Heart right ventricle (tissue), 16 donors: ENCODE results near the gene PTPRN2. TPM values are rescaled to one million over a fixed set of nuclear protein-coding genes. Genes with fewer than 3 reads are reported as not detected.

ENCODE experiments used
- ATAC-seq, 8 donors: fragments of 200-7000 bp; cut with Tn5 transposase; one replicate each; pipeline ENCODE4 v1.9.1; 2020; ENCODE audit warnings: mild to moderate bottlenecking in 8 of 8, moderate library complexity in 8 of 8, moderate number of reproducible peaks in 1 of 8
- DNase-seq, 2 donors: peaks; one replicate each; pipeline ENCODE4 v3.0.0-alpha.2; 2020
- H3K27ac ChIP-seq, 10 donors: fragments of 200-600 bp; sonication (generic) in 2 of 10; one replicate each; pipeline versions ENCODE4 v1.5.0 to v1.8.0; 2020 to 2022; ENCODE audit warnings: mild to moderate bottlenecking in 3 of 10
- H3K27me3 ChIP-seq, 7 donors: fragments of 200-600 bp; one replicate each; pipeline ENCODE4 v1.8.0; 2021 to 2022; ENCODE audit warnings: mild to moderate bottlenecking in 2 of 7
- H3K36me3 ChIP-seq, 9 donors: fragments of 200-600 bp; sonication (generic) in 1 of 9; one replicate each; pipeline versions ENCODE4 v1.5.0 to v1.8.0; 2020 to 2022; ENCODE audit warnings: mild to moderate bottlenecking in 2 of 9
- H3K4me1 ChIP-seq, 9 donors: fragments of 200-600 bp; sonication (generic) in 1 of 9; one replicate each; pipeline versions ENCODE4 v1.5.0 to v1.8.0; 2020 to 2022; ENCODE audit warnings: mild to moderate bottlenecking in 4 of 9
- H3K4me3 ChIP-seq, 10 donors: fragments of 200-600 bp; sonication (generic) in 2 of 10; one replicate each; pipeline versions ENCODE4 v1.5.0 to v1.8.0; 2020 to 2022; ENCODE audit warnings: mild to moderate bottlenecking in 7 of 10, moderate library complexity in 2 of 10
- H3K9me3 ChIP-seq, 11 donors: fragments of 200-600 bp in 10 of 11; sonication (generic) in 2 of 11; one replicate each; pipeline versions ENCODE4 v1.5.0 to v1.8.0; 2013 to 2022; ENCODE audit warnings: mild to moderate bottlenecking in 2 of 11, control low read depth in 1 of 11, moderate library complexity in 1 of 11
- CTCF ChIP-seq, 9 donors: fragments of 200-600 bp; sonication (generic) in 2 of 9; IDR thresholded peaks; one replicate each; pipeline versions ENCODE4 v1.5.0 to v1.8.0; 2021 to 2022; ENCODE audit warnings: antibody characterized with exemption in 9 of 9, mild to moderate bottlenecking in 5 of 9, moderate library complexity in 1 of 9
- WGBS, 2 donors: extraction: QIAGEN DNeasy Blood & Tissue Kit; methylation state at CpG; one replicate each; pipeline ENCODE4 v1.1.7; 2013; ENCODE audit warnings: inconsistent platforms in 1 of 2; 5-methylcytosine and 5-hydroxymethylcytosine counted together
- intact Hi-C, 10 donors: fragments of 100-400 bp; cut with DNase I; formaldehyde crosslinking; loops; one replicate each; pipeline versions ENCODE4 v1.11.1 to v1.14.2; 2022
- polyA plus RNA-seq, 2 donors: library from polyadenylated mRNA; stranded (reverse); fragments of 200-250 nt; gene quantifications; one replicate each; pipeline ENCODE4 v1.2.3, GENCODE V29; 2013
- total RNA-seq, 10 donors: library from RNA; stranded (reverse); fragmentation: NEBNext Ultra II Directional in 3 of 10; extraction: Animal tissue kit (Norgen Biotek cat#: 25700) in 3 of 10; gene quantifications; one replicate each; pipeline versions ENCODE4 v1.2.1 to v1.2.4, GENCODE V29; 2021 to 2023
- donor health status: Arrhythmogenic right ventricular cardiomyopathy.
- donor health status: ischemic (EF 13 %, LVEDD 7.1; RV severe dilation, severe dysfunction).
- donor health status: healthy with polysubstance abuse.
- donor health status: DM: no; HTN: yes; CAD: no.
- donor health status: DM: no; HTN: no; CAD: no.
- donor health status: ischemic (EF 25% LVEDD 6.9; RV normal size, moderate dysfunction).
- donor health status: ischemic (EF 25% LVEDD 5.7; RV mildly dilated, moderate dysfunction).
- donor health status: healthy.
- donor health status: DM: yes; HTN: yes; CAD: no.
- donor health status: Ischemic cardiomyopathy.
- donor health status: ischemic (EF 35%, LVEDD 5.7; RV mildly dilated, moderate dysfunction).
- donor health status: nonischemic (EF 11% LVEDD 7.7; RV severe dilation, severe dysfunction).
- donor health status: DM: yes; HTN: yes; CAD: no.
- donor health status: PGD.
- donor health status: ischemic (EF 29% LVEDD 5.4; RV normal size, mild dysfunction).
- donor health status: nonischemic (EF 23%, LVEDD 6.1; RV moderate dilation, normal function).

Gene PTPRN2
- total and polyA plus RNA-seq, 12 donors: 0.82 to 1.8 (median 1.3) TPM

GRCh38 chr7:158066085-158066484 lies 521.5 kb downstream of the PTPRN2 start:
- TF ChIP-seq CTCF (IDR thresholded peaks at IDR 0.05): no peak
- Histone ChIP-seq H3K9me3 (peaks cover 0 to 13% (median 0%) of the 10 kb centered on the region in 11 donors), H3K27me3 (peaks cover 0 to 27% (median 0%) of the 10 kb centered on the region in 7 donors), H3K27ac (no peak overlapping the region), H3K4me3 (no peak overlapping the region), H3K4me1 (no peaks in the 10 kb centered on the region), H3K36me3 (no peaks in the 10 kb centered on the region)
- ATAC-seq: no peak
- no peak for DNase-seq
- intact Hi-C loops: no loop called here
- 80 to 92% methylated on average over 4 of the region's 4 CpGs for WGBS, 2 donors

- ATAC-seq: no peak
- Histone ChIP-seq H3K27me3 (peaks cover 0 to 27% (median 0%) of the 10 kb centered on the region in 7 donors), H3K9me3 (peaks cover 0 to 21% (median 0%) of the 10 kb centered on the region in 11 donors), H3K27ac (no peak overlapping the region), H3K36me3 (no peaks in the 10 kb centered on the region), H3K4me3 (no peak overlapping the region), H3K4me1 (no peaks in the 10 kb centered on the region)
- TF ChIP-seq CTCF (IDR thresholded peaks at IDR 0.05): no peak
- WGBS, 2 donors: 83% methylated on average over 12 of the region's 12 CpGs
- no peak for DNase-seq
- intact Hi-C loops: no loop called here
Observed at GRCh38 chr7:158065340-158065739, 522.3 kb downstream of the PTPRN2 start.

GRCh38 chr7:158064631-158065030 lies 523.0 kb downstream of the PTPRN2 start:
- Histone ChIP-seq H3K27me3 (peaks cover 0 to 27% (median 0%) of the 10 kb centered on the region in 7 donors), H3K4me3 (no peak overlapping the region), H3K9me3 (peaks cover 0 to 21% (median 0%) of the 10 kb centered on the region in 11 donors), H3K4me1 (no peaks in the 10 kb centered on the region), H3K27ac (no peak overlapping the region), H3K36me3 (no peaks in the 10 kb centered on the region)
- intact Hi-C loops: no loop called here
- DNase-seq (no peak), ATAC-seq (no peak)
- 78 to 82% methylated on average over 4 of the region's 4 CpGs for WGBS, 2 donors
- no peak for TF ChIP-seq CTCF (IDR thresholded peaks at IDR 0.05)

GRCh38 chr7:158063850-158064610 lies 523.6 kb downstream of the PTPRN2 start:
- DNase-seq (no peak), ATAC-seq (no peak)
- H3K27ac ChIP-seq: no peak overlapping the region

More at GRCh38 chr7:158063850-158064610, 523.6 kb downstream of the PTPRN2 start:
- TF ChIP-seq CTCF (IDR thresholded peaks at IDR 0.05): no peak
- H3K4me3 ChIP-seq: no peak overlapping the region
- no peaks in the 10 kb centered on the region for H3K4me1 ChIP-seq
- H3K27me3 ChIP-seq: peaks cover 0 to 25% (median 0%) of the 10 kb centered on the region in 7 donors
- H3K36me3 ChIP-seq: no peaks in the 10 kb centered on the region
- intact Hi-C loops: no loop called here
- peaks cover 0 to 21% (median 0%) of the 10 kb centered on the region in 11 donors for H3K9me3 ChIP-seq
- WGBS, 2 donors: 62 to 74% methylated on average over 17 of the region's 17 CpGs
